ENCODE data around the gene FOXJ3.

Gene FOXJ3

GRCh38 chr1:42311138-42311537, 23.9 kb downstream of the FOXJ3 start:
- DNase-seq (ENCODE audit: low read depth) = no peak

- DNase-seq (ENCODE audit: low read depth) = no peak
Measured at GRCh38 chr1:42306977-42307376, 28.1 kb downstream of the FOXJ3 start.

GRCh38 chr1:42305639-42306038, 29.4 kb downstream of the FOXJ3 start:
- no peak for DNase-seq (ENCODE audit: low read depth)

- DNase-seq (ENCODE audit: low read depth) = no peak
Measured at GRCh38 chr1:42302034-42302433, 33.0 kb downstream of the FOXJ3 start.

GRCh38 chr1:42298520-42298919, 36.5 kb downstream of the FOXJ3 start:
- DNase-seq (ENCODE audit: low read depth) = no peak

GRCh38 chr1:42295816-42296215, 39.2 kb downstream of the FOXJ3 start:
- DNase-seq (ENCODE audit: low read depth) = peak; percentile 12

GRCh38 chr1:42290130-42290529, 44.9 kb downstream of the FOXJ3 start:
- DNase-seq (ENCODE audit: low read depth) = no peak

GRCh38 chr1:42288311-42288985, 46.6 kb downstream of the FOXJ3 start:
- no peak for DNase-seq (ENCODE audit: low read depth)

GRCh38 chr1:42282867-42283583, 52.0 kb downstream of the FOXJ3 start:
- DNase-seq (ENCODE audit: low read depth) = no peak

GRCh38 chr1:42282024-42282579, 52.9 kb downstream of the FOXJ3 start:
- peak; percentile 74 for DNase-seq (ENCODE audit: low read depth)

- no peak for DNase-seq (ENCODE audit: low read depth)
Measured at GRCh38 chr1:42280821-42281220, 54.2 kb downstream of the FOXJ3 start.

- DNase-seq (ENCODE audit: low read depth) = no peak
Measured at GRCh38 chr1:42279055-42279454, 56.0 kb downstream of the FOXJ3 start.

GRCh38 chr1:42272920-42273319, 62.1 kb downstream of the FOXJ3 start:
- DNase-seq (ENCODE audit: low read depth) = no peak

GRCh38 chr1:42267904-42268303, 67.1 kb downstream of the FOXJ3 start:
- DNase-seq (ENCODE audit: low read depth) = no peak

GRCh38 chr1:42266253-42267135, 68.5 kb downstream of the FOXJ3 start:
- no peak for DNase-seq (ENCODE audit: low read depth)

- no peak for DNase-seq (ENCODE audit: low read depth)
Measured at GRCh38 chr1:42264511-42265190, 70.4 kb downstream of the FOXJ3 start.

- no peak for DNase-seq (ENCODE audit: low read depth)
Measured at GRCh38 chr1:42263019-42263418, 72.0 kb downstream of the FOXJ3 start.

- DNase-seq (ENCODE audit: low read depth) = no peak
Measured at GRCh38 chr1:42260376-42261070, 74.5 kb downstream of the FOXJ3 start.

GRCh38 chr1:42259739-42260064, 75.3 kb downstream of the FOXJ3 start:
- DNase-seq (ENCODE audit: low read depth) = no peak

GRCh38 chr1:42259059-42259738, 75.8 kb downstream of the FOXJ3 start:
- no peak for DNase-seq (ENCODE audit: low read depth)

GRCh38 chr1:42258218-42258617, 76.8 kb downstream of the FOXJ3 start:
- no peak for DNase-seq (ENCODE audit: low read depth)

All from GM04503 (cell line).